Measurements from ENCODE around the gene GAS6.

DNA sequence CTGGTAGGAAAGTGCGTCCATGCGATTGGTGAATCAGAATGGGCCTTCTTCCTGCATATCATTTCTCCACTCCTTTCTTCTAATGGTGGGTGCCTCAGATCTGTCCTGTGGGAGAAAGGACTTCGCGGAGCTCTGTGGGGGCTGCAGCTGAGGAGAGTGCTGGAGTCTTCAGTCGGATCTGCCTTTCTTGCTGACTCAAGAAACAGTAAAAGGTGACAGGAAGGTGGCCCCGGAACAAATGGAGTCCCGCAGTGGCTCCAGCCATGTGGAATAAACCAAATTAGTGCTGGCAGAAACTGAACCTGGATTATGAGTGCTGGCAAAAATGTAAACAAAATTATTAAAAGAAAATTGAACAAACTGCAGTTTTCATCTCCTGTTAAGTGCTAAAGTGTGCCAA is 15.1 kb upstream of the GAS6 start:
- TF ChIP-seq, protein P1, sequence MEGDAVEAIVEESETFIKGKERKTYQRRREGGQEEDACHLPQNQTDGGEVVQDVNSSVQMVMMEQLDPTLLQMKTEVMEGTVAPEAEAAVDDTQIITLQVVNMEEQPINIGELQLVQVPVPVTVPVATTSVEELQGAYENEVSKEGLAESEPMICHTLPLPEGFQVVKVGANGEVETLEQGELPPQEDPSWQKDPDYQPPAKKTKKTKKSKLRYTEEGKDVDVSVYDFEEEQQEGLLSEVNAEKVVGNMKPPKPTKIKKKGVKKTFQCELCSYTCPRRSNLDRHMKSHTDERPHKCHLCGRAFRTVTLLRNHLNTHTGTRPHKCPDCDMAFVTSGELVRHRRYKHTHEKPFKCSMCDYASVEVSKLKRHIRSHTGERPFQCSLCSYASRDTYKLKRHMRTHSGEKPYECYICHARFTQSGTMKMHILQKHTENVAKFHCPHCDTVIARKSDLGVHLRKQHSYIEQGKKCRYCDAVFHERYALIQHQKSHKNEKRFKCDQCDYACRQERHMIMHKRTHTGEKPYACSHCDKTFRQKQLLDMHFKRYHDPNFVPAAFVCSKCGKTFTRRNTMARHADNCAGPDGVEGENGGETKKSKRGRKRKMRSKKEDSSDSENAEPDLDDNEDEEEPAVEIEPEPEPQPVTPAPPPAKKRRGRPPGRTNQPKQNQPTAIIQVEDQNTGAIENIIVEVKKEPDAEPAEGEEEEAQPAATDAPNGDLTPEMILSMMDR (IDR thresholded peaks at IDR 0.05; ENCODE audit: low read length): no peak
- no peak for TF ChIP-seq EZH2 (optimal IDR thresholded peaks at IDR 0.05; ENCODE audit: low read depth, low read length)
